H9 (cell line): ENCODE data around the gene PARP3. TPM values are rescaled to one million over a fixed set of nuclear protein-coding genes. Genes with fewer than 3 reads are reported as not detected.
A peak's percentile ranks its signal among the peaks of the same experiment; 100 is the strongest.

ENCODE experiments used
- DNase-seq: peaks from one replicate; pipeline ENCODE4 v3.0.0-alpha.2; 2017
- H2AFZ ChIP-seq: one replicate; pipeline ENCODE4 v1.6.1; 2013; ENCODE audit warnings: mild to moderate bottlenecking, low read length, control low read depth, moderate library complexity
- H2AK5ac ChIP-seq: 2 replicates; pipeline ENCODE4 v1.6.1; 2013; ENCODE audit warnings: low read length, control low read depth, mixed read lengths; ENCODE audit not compliant: insufficient read length
- H2BK120ac ChIP-seq: one replicate; pipeline ENCODE4 v1.6.1; 2013; ENCODE audit warnings: low read depth, mild to moderate bottlenecking, low read length, control low read depth, inconsistent platforms; ENCODE audit not compliant: poor library complexity, severe bottlenecking
- H2BK12ac ChIP-seq: 2 replicates; pipeline ENCODE4 v1.6.1; 2013; ENCODE audit warnings: low read length, control low read depth, mixed read lengths, low read depth; ENCODE audit not compliant: insufficient read length
- H2BK15ac ChIP-seq: 2 replicates; pipeline ENCODE4 v1.6.1; 2013; ENCODE audit warnings: low read depth, low read length, control low read depth
- H2BK20ac ChIP-seq: one replicate; pipeline ENCODE4 v1.6.1; 2013; ENCODE audit warnings: low read depth, mild to moderate bottlenecking, low read length, control low read depth, inconsistent platforms; ENCODE audit not compliant: poor library complexity, severe bottlenecking
- H2BK5ac ChIP-seq: 2 replicates; pipeline ENCODE4 v1.6.1; 2013; ENCODE audit warnings: low read length, control low read depth, mixed read lengths; ENCODE audit not compliant: insufficient read length
- H3K14ac ChIP-seq: 2 replicates; pipeline ENCODE4 v1.6.1; 2013; ENCODE audit warnings: low read length, control low read depth; ENCODE audit not compliant: insufficient read depth
- H3K18ac ChIP-seq: 2 replicates; pipeline ENCODE4 v1.6.1; 2013; ENCODE audit warnings: low read depth, mild to moderate bottlenecking, mixed read lengths, low read length, control low read depth; ENCODE audit not compliant: insufficient read length
- H3K23ac ChIP-seq: 2 replicates; pipeline ENCODE4 v1.6.1; 2013; ENCODE audit warnings: low read length, control low read depth, mixed read lengths, low read depth; ENCODE audit not compliant: insufficient read length
- H3K23me2 ChIP-seq: 2 replicates; pipeline ENCODE4 v1.6.1; 2013; ENCODE audit warnings: low read depth, mild to moderate bottlenecking, mixed read lengths, low read length, control low read depth; ENCODE audit not compliant: insufficient read length, poor library complexity, severe bottlenecking
- H3K27ac ChIP-seq: 2 replicates; pipeline ENCODE4 v1.5.1; 2013; ENCODE audit warnings: low read length, control low read depth, mixed read lengths, low read depth; ENCODE audit not compliant: insufficient read length
- H3K27me3 ChIP-seq: 2 replicates; pipeline ENCODE4 v1.6.1; 2013; ENCODE audit warnings: low read length, control low read depth, inconsistent platforms; ENCODE audit not compliant: insufficient read depth
- H3K4ac ChIP-seq: 2 replicates; pipeline ENCODE4 v1.6.1; 2013; ENCODE audit warnings: low read depth, mild to moderate bottlenecking, control low read depth, inconsistent platforms, low read length, moderate library complexity
- H3K4me1 ChIP-seq: 2 replicates; pipeline ENCODE4 v1.6.1; 2013; ENCODE audit warnings: low read length, control low read depth, inconsistent platforms; ENCODE audit not compliant: insufficient read depth
- H3K4me2 ChIP-seq: 2 replicates; pipeline ENCODE4 v1.6.1; 2013; ENCODE audit warnings: low read length, control low read depth, mixed read lengths; ENCODE audit not compliant: insufficient read length, insufficient read depth
- H3K56ac ChIP-seq: 2 replicates; pipeline ENCODE4 v1.6.1; 2013; ENCODE audit warnings: low read depth, mild to moderate bottlenecking, mixed read lengths, low read length, control low read depth; ENCODE audit not compliant: insufficient read length
- H3K79me1 ChIP-seq: 2 replicates; pipeline ENCODE4 v1.6.1; 2013; ENCODE audit warnings: low read depth, mild to moderate bottlenecking, moderate library complexity, low read length, control low read depth, inconsistent platforms; ENCODE audit not compliant: insufficient read depth, poor library complexity, severe bottlenecking
- H3K79me2 ChIP-seq: 2 replicates; pipeline ENCODE4 v1.6.1; 2013; ENCODE audit warnings: low read length, control low read depth, inconsistent platforms; ENCODE audit not compliant: insufficient read depth
- H3K9ac ChIP-seq: 2 replicates; pipeline ENCODE4 v1.6.1; 2013; ENCODE audit warnings: low read length, control low read depth, mixed read lengths; ENCODE audit not compliant: insufficient read length; ENCODE audit errors: extremely low read depth
- H3K9me3 ChIP-seq: one replicate; pipeline ENCODE4 v1.6.1; 2013; ENCODE audit warnings: low read depth, low read length, inconsistent platforms; ENCODE audit not compliant: control insufficient read depth
- H3T11ph ChIP-seq: one replicate; pipeline ENCODE4 v1.6.1; 2013; ENCODE audit warnings: mild to moderate bottlenecking, low read length, control low read depth, inconsistent platforms
- H4K20me1 ChIP-seq: one replicate; pipeline ENCODE4 v1.6.1; 2013; ENCODE audit not compliant: control insufficient read depth, insufficient read length, insufficient read depth
- H4K5ac ChIP-seq: 2 replicates; pipeline ENCODE4 v1.6.1; 2013; ENCODE audit warnings: low read depth, mild to moderate bottlenecking, mixed read lengths, low read length, control low read depth; ENCODE audit not compliant: insufficient read length
- H4K8ac ChIP-seq: replicated peaks from 2 replicates; pipeline ENCODE4 v1.6.1; 2013; ENCODE audit warnings: low read length, control low read depth, mixed read lengths, low read depth; ENCODE audit not compliant: insufficient read length
- H4K91ac ChIP-seq: 2 replicates; pipeline ENCODE4 v1.6.1; 2013; ENCODE audit warnings: low read depth, mild to moderate bottlenecking, moderate library complexity, mixed read lengths, low read length, control low read depth; ENCODE audit not compliant: insufficient read length
- H3K27ac Mint-ChIP-seq, 3 experiments: 2 replicates in 2 of 3; 3 replicates in 1 of 3; pipeline ENCODE4 v1.8.0; 2020 to 2021; ENCODE audit warnings: mixed read lengths in 3 of 3, mild to moderate bottlenecking in 1 of 3, moderate library complexity in 1 of 3
- H3K27me3 Mint-ChIP-seq: 2 replicates; pipeline ENCODE4 v1.8.0; 2021; ENCODE audit warnings: low read depth, mild to moderate bottlenecking, moderate library complexity, mixed read lengths
- H3K36me3 Mint-ChIP-seq, 3 experiments: 2 replicates in 2 of 3; 3 replicates in 1 of 3; pipeline ENCODE4 v1.8.0; 2020 to 2021; ENCODE audit warnings: low read depth in 3 of 3, mixed read lengths in 3 of 3; ENCODE audit not compliant: insufficient read depth in 1 of 3
- H3K4me1 Mint-ChIP-seq, 2 experiments: 2 replicates each; pipeline ENCODE4 v1.8.0; 2020; ENCODE audit warnings: mixed read lengths in 2 of 2
- H3K4me3 Mint-ChIP-seq, 2 experiments: 2 replicates in 1 of 2; 3 replicates in 1 of 2; pipeline ENCODE4 v1.8.0; 2020 to 2021; ENCODE audit warnings: mild to moderate bottlenecking in 2 of 2, mixed read lengths in 2 of 2, moderate library complexity in 1 of 2
- H3K9me3 Mint-ChIP-seq, 2 experiments: 2 replicates in 1 of 2; 3 replicates in 1 of 2; pipeline ENCODE4 v1.8.0; 2020; ENCODE audit warnings: mild to moderate bottlenecking in 2 of 2, mixed read lengths in 2 of 2, moderate library complexity in 1 of 2
- WGBS: extraction: QIAGEN DNeasy Blood & Tissue Kit; methylation state at CpG from one replicate; pipeline ENCODE4 v1.1.7; 2013; ENCODE audit warnings: missing lambda C conversion rate, low lambda C conversion rate, mixed read lengths; ENCODE audit not compliant: insufficient read length; ENCODE audit errors: extremely low coverage; 5-methylcytosine and 5-hydroxymethylcytosine counted together
- total RNA-seq: library from RNA; stranded (reverse); gene quantifications from 2 replicates; pipeline ENCODE4 v1.2.1, GENCODE V29; 2021
- TF ChIP-seq, protein P1 (sequence below): fragments of 200-600 bp; sonication (generic); conservative IDR thresholded peaks from 3 replicates; pipeline ENCODE4 v1.8.0; 2021; ENCODE audit warnings: antibody characterized with exemption, mild to moderate bottlenecking

PARP3 gene
- total RNA-seq, 1 experiment from 2014 or later, result 1.3 TPM

DNA sequence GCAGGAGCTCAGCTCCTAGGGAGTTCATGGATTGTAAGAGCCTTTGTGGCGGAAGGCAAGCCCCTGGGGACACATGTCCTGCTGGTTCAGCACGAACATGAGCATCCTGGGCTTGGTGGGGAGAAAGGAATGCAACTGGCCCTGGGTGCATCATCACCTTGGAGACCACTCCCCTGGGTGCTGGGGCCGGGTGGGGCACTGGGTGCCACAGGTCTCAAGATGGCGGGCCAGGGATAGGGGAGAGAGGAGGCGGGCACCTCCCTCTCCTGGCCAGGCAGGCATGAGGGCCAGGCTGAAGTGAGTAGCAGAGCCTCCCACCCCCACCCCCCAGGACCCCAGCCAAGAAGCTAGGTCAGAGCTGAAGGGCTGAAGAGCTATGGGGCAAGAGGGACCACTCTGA is 24.3 kb downstream of the PARP3 start:
- Histone ChIP-seq H2AFZ (no peak overlapping the region), H2BK120ac (no peak overlapping the region), H2BK12ac (no peak overlapping the region), H3K4me2 (peak overlapping the region; percentile 67), H4K5ac (no peak overlapping the region), H3K23ac (no peak overlapping the region), H3K18ac (no peak overlapping the region), H3K9ac (no peak overlapping the region), H3K56ac (no peak overlapping the region), H2BK20ac (no peak overlapping the region), H3K23me2 (peaks cover 11% of the 10 kb centered on the region), H3K4ac (no peak overlapping the region), H3K79me2 (no peaks in the 10 kb centered on the region), H4K8ac (no peak overlapping the region), H2AK5ac (no peak overlapping the region), H3K79me1 (no peaks in the 10 kb centered on the region), H3K14ac (no peak overlapping the region; the same call in 1 of the 2 replicates), H3K4me1 (peaks cover 11% of the 10 kb centered on the region; the same call in 1 of the 2 replicates), H3K27me3 (no peaks in the 10 kb centered on the region), H3K27ac (no peak overlapping the region), H3T11ph (no peak overlapping the region), H3K9me3 (no peaks in the 10 kb centered on the region), H2BK5ac (no peak overlapping the region), H4K91ac (no peak overlapping the region), H4K20me1 (no peaks in the 10 kb centered on the region), H2BK15ac (no peak overlapping the region)
- Mint-ChIP-seq H3K9me3 (no peaks in the 10 kb centered on the region), H3K4me3 (peak overlapping the region; percentile 59 to 86), H3K27ac (no peak overlapping the region), H3K36me3 (peaks cover 0 to 5% (median 2%) of the 10 kb centered on the region in 3 experiments; a peak in 4 of 7 replicates), H3K4me1 (peaks cover 51 to 79% of the 10 kb centered on the region in 2 experiments), H3K27me3 (peaks cover 40% of the 10 kb centered on the region)
- no peak for DNase-seq
- TF ChIP-seq, protein P1, sequence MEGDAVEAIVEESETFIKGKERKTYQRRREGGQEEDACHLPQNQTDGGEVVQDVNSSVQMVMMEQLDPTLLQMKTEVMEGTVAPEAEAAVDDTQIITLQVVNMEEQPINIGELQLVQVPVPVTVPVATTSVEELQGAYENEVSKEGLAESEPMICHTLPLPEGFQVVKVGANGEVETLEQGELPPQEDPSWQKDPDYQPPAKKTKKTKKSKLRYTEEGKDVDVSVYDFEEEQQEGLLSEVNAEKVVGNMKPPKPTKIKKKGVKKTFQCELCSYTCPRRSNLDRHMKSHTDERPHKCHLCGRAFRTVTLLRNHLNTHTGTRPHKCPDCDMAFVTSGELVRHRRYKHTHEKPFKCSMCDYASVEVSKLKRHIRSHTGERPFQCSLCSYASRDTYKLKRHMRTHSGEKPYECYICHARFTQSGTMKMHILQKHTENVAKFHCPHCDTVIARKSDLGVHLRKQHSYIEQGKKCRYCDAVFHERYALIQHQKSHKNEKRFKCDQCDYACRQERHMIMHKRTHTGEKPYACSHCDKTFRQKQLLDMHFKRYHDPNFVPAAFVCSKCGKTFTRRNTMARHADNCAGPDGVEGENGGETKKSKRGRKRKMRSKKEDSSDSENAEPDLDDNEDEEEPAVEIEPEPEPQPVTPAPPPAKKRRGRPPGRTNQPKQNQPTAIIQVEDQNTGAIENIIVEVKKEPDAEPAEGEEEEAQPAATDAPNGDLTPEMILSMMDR, result no peak
- WGBS, result no CpG with 5 or more reads among the region's 5 CpGs
